Muscle of arm (tissue), 14 donors: ENCODE data around the gene PEX16. TPM values are rescaled to one million over a fixed set of nuclear protein-coding genes. Genes with fewer than 3 reads are reported as not detected.

ENCODE experiments used
- DNase-seq: peaks from one replicate; pipeline ENCODE4 v3.0.0-alpha.2; 2013
- long read RNA-seq, 11 donors: transcript quantifications; one replicate each; lab custom pipeline, GENCODE V29; 2026
- polyA plus RNA-seq, 12 donors: library from polyadenylated mRNA; unstranded; fragments of 120-200 nt; gene quantifications; one replicate each; pipeline ENCODE4 v1.2.1, GENCODE V29; 2013; ENCODE audit not compliant: insufficient read length in 12 of 12

Gene PEX16
- 10 to 100 TPM in 9 of 12 donors, 1 to 10 TPM in 2, not detected in 1; 7.3 to 18.1 (median 11.3) TPM for polyA plus RNA-seq
- long read RNA-seq, donor 1, transcript PEX16-202 (11 exons, 1,335 nt) = major isoform, 5 of 12 reads
- long read RNA-seq, donor 1, partial matches to known transcripts = 5 of 12 reads
- long read RNA-seq, donor 1, other reads (novel, unspliced or antisense) = 0 of 12 reads
- long read RNA-seq, donor 2, partial matches to known transcripts = 0 of 3 reads
- long read RNA-seq, donor 2, other reads (novel, unspliced or antisense) = 0 of 3 reads
- long read RNA-seq, donor 3, partial matches to known transcripts = 0 of 2 reads
- long read RNA-seq, donor 3, other reads (novel, unspliced or antisense) = 0 of 2 reads
- long read RNA-seq, donor 4 = 0 reads
- long read RNA-seq, donor 5 = 0 reads
- long read RNA-seq, donor 6, partial matches to known transcripts = 0 of 1 reads
- long read RNA-seq, donor 6, other reads (novel, unspliced or antisense) = 0 of 1 reads
- long read RNA-seq, donor 7, transcript PEX16-202 (11 exons, 1,335 nt) = major isoform, 5 of 5 reads
- long read RNA-seq, donor 7, partial matches to known transcripts = 0 of 5 reads
- long read RNA-seq, donor 7, other reads (novel, unspliced or antisense) = 0 of 5 reads
- long read RNA-seq, donor 8, transcript PEX16-202 (11 exons, 1,335 nt) = major isoform, 7 of 7 reads
- long read RNA-seq, donor 8, partial matches to known transcripts = 0 of 7 reads
- long read RNA-seq, donor 8, other reads (novel, unspliced or antisense) = 0 of 7 reads
- long read RNA-seq, donor 9, partial matches to known transcripts = 0 of 1 reads
- long read RNA-seq, donor 9, other reads (novel, unspliced or antisense) = 0 of 1 reads
- long read RNA-seq, donor 10, partial matches to known transcripts = 0 of 4 reads
- long read RNA-seq, donor 10, other reads (novel, unspliced or antisense) = 0 of 4 reads
- long read RNA-seq, donor 11, transcript PEX16-202 (11 exons, 1,335 nt) = major isoform, 6 of 6 reads
- long read RNA-seq, donor 11, partial matches to known transcripts = 0 of 6 reads
- long read RNA-seq, donor 11, other reads (novel, unspliced or antisense) = 0 of 6 reads

DNA sequence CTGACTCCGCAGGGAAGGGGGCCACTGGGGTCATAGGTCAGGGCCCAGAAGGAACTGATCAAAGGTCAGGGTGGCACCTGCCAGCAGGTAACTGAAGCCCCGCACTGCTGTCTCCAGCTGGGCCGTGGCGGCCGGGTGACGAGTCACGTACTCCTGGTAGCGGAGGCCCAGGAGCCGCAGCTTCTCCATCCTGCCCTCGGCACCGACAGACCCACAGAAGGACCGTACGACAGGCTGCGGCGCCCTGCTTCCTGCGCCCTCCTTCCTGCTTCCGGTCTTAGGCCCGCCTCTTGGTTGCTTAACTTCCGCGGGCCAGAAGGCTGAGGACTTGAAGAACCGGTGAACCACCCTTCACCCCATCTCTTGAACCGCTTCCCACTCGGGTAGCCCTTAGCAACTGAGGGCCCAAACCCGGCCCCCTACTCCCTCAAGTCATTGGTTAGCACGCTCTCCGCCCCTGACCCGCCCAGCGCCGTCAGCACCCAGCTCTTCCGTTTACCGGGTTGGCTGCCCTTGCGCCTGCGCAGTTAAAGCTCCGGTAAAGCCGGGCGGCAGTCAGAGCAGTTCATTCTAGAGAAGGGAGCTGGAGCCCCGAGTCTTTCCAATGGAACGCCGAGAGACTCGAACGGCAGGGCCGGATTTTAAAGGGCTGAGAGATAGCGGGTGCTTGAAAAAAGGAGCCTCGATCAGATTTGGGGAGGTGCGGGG lies at the start of gene PEX16:
PEX16 (minus strand) TSS at position 255 of the 708 bp plus-strand sequence; CDS start at position 189, 66 bp downstream.
- peak; percentile 99 for DNase-seq

DNA sequence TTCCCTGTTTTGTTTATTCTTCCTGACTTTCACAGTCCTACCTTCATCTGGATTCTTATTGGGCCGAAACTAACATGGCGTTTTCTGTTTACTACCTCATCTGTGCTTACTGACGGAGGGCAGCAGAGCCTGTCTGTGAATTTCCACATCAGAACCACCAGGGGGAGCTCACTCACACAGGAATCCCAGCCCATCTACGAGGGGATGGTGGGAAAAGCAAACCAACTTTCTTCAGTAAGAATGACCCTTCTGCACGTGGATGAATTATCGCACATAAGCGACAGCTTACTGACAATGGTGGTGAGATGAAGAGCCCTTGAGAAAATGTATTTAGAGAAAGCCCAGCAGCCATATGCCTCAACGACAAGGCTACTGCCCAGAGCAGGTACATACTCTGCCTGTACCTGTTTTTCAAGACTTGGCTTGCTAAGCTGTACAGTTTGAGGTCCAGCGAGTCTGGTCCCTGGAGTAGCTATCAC lies 47.3 kb upstream of the PEX16 start:
- peak; percentile 84 for DNase-seq

DNA sequence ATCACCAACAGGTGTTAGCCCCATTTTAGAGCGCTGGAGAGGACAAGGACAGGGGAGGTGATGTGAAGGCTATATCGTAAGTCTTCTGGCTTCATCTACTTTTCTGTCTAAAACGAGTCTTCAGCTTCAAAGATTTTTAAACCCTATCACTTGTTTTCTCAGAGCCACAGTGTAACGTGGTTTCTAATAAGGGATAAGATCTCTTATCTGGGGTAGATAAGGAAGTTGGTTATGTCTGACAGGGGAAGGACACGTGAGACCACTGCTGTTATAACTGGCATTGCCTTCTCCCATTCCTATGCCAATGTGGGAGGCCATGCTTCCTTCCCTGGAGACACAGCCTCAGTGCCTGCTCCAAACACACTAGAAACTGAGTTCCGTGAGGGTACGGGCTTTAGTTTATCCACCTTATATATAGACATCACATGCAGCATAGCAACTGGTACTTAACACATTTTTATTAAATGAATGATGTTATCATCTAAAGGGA lies 44.1 kb upstream of the PEX16 start:
- no peak for DNase-seq

DNA sequence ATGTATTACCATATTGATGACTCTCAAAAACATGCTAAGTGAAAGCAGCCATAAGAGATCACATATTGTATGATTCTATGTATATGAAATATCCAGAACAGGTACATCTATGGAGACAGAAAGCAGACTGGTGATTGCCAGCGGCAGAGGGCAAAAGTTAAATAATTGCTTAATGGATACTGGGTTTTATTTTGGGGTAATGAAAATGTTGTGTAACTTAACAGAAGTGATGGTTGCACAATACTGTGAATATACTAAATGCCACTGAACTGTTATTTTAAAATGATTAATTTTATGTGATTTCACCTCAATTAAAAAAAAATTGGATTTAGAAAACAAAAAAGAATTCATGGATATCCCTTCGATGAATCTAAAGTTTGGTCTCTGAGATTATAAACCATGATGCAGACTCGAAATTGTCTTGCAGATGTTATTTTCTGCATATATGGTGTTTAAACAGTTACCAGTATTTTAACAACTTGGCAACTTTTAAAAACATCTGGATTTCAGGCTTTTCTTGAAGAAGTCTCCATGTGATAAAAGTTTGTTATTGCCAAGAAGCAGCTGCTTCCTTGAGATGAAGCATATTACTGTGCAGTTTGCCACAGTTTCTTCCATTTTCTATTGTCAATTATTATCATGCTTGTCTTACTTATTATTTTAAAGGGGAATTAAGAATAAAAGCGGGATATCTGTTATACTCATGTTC lies 42.9 kb upstream of the PEX16 start:
- DNase-seq = peak; percentile 47

DNA sequence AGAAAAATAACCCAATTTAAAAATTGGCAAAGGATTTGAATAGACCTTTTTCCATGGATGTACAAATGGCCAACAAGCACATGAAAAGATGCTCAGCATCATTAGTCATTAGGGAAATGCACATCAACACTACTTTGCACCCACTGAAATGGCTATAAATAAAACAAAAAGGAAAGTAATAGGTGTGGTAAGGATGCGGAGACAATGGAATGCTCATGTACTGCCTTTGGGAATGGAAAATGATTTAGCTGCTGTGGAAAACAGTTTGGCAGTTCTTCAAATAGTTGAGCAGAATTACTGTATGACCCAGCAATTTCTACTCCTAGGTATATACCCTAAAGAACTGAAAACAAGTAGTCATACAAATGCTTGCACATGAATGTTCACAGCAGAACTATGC lies 42.2 kb upstream of the PEX16 start:
- DNase-seq = no peak

DNA sequence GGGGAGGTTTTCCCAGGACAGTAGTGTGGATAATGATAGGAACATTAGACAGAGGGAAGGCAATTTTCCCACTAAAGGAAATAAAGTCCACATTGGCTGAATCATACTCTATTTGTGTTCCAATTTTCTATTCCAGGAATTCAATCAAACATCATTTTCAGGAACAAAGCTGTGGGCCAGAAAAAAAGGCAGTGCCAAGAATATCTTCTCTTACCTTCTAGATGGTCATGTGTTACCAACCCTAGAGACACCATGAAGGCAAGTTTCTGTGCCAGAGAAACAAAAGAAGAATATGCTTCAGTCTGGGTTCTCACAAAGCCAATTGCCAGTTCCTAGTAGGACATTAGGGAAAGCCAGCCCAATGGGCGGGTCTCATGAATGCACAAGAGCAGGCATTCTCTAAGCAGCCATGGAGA lies 32.3 kb upstream of the PEX16 start:
- DNase-seq = no peak

DNA sequence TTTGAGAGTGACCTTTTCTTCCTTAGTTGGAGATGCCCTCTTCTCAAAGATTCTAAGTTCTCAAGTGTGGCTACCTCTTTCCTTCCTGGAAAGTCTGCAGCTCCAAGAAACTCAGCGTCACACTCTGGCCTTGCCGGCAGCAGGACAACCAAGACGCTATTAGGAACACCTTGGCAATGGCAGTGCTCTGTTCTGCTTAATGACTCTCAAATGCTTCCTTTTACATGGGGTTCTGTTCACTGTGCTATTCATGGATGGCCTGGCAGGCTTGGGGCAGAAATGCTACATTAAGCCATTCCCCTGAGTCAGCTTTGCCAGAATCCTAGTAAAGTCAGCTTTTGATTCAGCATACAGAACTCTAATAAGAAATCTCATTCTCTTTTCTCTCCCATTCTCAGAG lies 30.7 kb upstream of the PEX16 start:
- DNase-seq = no peak

DNA sequence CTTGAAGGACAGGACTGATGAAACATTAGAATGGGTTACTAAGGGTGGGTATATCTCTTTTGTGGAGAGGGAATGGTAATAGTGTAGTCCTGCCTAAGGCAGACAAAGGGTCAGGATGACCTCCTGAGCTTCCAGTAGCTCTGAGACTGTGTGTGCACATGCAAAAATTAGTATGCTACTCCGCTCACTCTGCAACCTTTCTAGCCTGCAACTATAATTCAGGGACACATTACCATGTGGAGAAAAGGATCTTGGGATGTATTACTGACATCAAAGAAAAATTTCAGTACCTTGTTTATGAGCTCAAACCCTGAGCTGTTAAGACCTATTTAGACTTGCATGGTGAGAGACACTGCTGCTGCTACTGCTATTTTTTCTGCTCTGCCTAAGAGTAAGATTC lies 30.2 kb upstream of the PEX16 start:
- no peak for DNase-seq

DNA sequence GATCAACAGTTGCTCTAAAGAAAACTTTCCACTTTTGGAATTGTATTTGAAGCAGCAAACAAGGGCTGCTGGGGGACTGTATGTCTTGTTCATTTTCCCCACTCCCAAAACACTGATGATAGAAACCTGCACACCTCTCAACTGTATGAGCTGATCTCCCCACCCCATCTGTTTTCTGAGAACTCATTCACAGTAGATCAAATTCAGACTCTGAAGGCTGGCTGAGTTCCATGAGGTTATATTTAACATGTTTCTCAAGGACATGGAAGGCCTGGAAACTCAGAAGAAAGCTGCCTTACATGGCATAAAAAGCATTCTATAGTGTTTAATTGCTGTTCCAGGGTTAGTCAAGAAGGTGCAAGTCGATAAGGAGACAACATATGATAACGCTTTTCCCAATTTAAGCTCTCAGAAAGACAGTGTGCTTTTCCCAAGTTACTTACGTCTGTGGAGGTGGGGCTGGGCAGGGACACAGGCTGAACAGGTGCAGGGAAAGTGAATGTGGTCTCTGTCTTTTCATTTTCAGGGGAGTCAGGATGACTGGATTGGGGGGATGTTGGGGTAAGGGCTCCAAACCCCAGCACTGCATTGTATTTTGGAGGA lies 27.8 kb upstream of the PEX16 start:
- DNase-seq = no peak

DNA sequence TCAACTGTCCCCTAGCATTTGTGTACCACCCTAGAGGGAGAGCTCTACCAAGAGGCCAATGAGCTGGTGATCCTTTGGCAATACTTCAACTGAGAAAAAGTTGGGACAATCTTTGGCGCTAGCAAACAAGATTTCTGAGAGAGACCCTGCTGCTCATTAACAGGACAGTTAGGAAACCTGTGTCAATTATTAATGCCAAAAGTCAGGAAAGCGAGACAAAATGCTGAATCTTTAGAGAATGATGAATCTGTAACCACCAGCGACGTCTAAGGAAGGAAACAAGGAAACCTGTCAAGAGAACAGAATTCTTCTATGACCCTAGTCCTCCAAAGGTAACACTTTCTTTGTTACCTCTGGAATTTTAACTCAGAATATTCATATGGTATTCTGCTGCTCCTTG lies 24.7 kb upstream of the PEX16 start:
- DNase-seq = no peak

DNA sequence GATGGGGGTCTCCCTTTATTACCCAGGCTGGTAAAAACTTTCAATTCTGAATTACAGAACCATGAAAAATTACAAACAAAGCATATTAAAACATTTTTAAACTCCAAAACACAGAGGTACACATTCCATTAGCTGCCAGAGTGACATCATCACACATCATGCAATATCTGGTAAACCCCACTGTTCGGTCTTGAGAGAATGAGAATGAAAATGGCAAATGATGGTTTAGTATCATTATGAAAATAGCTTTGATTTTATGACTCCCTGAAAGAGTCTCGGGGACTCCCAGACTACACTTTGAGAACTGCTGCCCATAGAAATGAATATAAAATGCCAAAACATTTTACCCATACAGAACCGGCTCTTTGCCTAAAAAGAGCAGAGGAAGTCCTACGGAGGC lies 23.6 kb upstream of the PEX16 start:
- no peak for DNase-seq

DNA sequence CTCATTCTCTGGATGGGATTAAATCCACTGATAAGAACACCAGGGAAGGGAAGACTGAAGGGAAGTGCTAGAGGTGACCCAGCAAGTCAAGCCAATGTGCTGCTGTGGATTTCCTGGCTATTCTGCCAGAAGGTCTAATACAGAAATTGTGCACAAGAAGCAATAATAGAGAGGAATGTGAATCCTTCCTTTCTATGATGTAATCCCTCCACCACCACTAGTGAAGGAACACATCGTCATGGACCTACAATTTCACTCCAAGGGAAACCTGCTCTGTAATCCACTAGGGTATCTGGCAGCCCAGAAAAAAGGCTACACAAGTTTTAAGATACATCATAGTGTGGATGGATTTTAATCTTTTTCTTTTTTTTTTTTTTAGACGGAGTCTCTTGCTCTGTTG lies 22.2 kb upstream of the PEX16 start:
- no peak for DNase-seq

DNA sequence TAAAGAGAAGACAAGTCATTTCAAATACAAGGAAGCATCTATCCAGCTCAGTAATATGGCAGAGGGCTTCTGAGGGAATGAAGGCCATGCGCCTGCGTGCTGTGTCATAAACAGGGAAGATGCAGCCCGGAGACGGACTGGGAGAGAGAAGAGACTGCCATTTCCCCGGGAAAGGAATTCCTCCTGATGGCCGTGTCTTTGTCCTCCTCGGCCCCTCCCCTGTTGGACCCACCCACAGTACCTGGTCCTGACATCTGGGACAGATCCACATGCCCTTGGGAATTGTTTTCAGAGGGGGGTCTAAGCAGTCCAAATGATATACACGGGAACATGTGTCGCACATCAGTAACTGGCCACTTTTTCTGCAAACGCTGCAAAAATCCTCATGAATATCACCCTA lies 20.2 kb upstream of the PEX16 start:
- DNase-seq = no peak

DNA sequence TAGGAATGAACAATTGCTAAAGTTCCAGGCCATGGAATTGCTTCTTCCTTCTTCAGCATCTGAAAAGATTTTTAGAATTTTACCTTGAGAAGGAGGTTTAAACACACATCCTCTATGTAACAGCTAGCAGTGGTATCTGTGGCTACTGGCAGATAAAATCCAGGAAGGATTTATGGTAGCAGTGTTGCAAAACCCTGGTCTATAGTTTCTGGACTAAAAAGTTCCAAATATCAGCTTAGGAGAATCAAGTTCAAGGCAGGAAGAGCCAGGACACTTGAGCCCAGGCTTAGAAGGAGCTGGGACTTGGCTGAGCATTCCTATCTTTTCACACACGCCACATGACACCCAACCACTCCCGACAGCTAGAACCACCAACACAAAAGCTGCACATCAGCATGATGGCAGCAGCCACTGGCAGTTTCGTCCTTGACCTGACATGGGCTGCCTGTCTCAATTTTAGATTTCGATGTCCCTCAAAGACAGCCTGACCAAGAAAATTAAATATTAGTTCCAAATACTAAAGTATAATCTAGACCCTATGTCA lies 18.9 kb upstream of the PEX16 start:
- DNase-seq = no peak

DNA sequence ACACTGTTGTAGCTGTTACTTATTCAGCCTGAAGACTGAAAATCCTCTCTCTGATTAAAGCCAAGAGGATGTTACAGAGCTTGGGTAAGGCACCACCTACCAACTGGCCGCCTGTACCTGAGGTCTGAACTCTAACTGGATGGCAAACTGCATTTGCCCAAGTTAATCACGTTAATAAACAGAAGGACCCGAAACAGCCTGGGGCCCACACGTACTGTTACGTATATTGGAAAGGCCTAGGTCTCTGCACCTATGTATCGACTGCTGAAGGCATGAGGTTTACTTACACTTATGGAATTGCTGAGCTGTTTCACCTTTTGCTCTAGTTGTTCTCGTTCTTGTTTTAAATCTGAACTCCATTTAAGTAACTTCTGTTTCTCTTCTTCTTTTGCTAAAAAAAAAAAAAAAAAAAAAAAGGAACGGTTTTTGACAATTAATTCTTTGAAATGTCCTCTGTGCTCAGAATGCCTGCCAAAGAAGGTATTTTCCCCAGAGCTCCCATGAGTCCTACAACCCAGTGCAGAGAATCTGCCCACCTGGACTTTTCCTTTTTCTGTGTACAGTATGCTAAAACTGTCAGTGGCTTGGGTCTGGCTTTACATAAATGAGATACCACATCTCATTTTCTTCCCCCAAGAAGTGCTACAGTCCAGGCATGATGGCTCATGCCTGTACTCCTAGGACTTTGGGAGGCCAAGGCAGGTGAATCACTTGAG lies 17.8 kb upstream of the PEX16 start:
- DNase-seq = no peak

DNA sequence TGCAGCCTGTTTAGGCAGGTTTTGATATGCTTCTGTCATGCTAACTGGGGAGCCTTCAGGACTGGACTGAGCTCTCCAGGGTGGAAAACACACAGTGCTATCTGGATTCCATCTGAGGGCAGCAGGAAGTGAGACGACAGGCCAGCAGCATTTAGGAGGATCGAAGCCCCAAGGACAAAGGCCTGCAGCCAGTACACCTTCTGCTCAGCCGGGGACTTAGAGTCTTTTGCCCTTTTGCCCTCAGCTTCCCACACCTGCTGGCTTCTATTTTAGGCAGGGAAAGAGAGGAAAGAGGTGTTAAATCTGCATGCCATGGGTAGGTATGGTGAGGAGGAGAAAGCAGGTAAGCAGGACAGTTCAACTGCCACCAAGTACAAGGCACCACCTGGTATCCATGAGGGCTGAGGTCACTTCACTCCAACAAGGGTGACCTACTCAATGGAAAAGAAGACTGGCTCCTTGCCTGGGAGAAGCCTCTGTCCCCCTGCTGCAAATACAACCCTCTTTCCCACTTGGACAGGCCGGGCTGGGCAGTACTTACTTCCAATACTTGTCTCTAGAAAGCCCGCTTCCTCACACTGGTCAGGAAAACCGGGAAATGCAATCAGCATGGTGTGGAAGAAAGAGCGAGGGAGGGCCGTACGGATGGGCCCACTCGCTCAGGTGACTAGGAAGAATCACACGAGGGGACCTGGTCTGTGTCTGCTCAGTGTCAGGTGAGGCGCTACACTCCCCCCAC lies 17.1 kb upstream of the PEX16 start:
- no peak for DNase-seq

DNA sequence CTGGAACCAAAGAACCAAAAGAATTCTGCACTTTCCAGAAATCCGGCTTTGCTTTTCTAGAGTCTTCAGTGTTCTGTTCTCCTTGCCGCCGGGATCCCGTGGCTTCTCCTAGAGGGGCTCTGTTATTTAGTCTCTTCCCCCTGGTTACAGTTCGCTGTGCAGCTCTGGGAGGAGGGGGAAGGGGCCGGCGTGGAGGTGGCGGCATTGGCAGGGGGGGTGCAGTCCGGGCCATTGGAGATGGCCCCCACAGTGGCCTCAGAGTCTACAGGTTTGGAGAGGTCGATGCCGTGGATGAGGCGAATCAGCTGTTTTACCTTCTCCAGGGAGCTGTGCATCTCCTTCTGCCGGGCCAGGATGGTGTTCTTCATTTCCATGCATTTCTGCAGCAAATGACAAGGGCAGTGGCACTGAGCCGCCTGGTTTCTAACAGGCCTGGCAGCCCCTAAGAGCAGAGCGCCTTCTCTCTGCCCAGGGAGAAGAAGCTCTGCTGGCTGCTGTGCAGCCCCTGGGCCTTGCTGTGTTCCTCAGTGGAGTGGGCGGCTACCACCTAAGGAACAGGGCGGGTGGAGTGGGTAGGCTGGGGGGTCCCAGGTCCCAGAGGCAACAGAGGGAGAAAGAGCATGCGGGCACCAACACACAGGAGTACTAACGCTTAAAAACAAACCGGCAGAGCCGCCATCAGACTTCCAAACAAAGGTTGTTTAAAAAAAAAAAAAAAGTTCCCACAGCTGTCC lies 16.3 kb upstream of the PEX16 start:
- no peak for DNase-seq
